ENCODE measurements around the gene DIS3L2. TPM values are rescaled to one million over a fixed set of nuclear protein-coding genes. Genes with fewer than 3 reads are reported as not detected.

Gene DIS3L2
- total RNA-seq, 4 donors from 2014 or later = 40.6 to 105 (median 43.9) TPM

DNA sequence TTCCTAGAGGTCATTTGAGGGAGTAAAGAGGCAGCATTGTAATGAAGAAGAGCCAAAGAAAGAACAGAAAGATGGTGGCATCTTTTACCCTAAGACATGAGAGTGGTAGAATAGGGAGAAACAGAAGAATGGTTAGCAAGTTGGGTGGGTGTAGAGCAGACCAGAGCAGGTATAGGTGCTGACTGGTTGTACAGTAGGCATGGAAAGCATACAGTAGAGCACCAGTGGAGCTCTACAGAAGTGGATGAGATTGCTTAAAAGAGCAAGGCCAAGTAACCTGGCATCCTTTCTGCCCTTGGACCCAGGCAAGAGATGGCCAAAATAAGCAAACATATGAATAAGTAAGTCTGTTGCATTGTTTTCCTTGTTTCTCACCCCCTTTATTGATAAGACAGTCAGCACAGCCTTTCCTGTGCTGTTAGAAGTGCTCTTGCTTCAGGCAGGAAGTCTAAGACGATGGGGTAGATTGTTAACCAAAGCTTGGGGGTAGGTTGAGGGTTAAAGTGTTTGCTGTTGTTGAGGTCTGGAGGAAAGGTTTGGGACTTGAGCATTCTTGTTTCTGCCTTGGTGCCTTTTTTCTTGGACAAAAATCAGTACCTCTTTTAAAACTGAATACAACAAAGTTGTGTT, 76.9 kb downstream of the DIS3L2 start:
- Histone ChIP-seq H3K36me3 (peaks cover 15% of the 10 kb centered on the region), H3K27me3 (no peaks in the 10 kb centered on the region), H3K4me3 (no peak overlapping the region), H3K9me3 (no peaks in the 10 kb centered on the region), H3K27ac (no peak overlapping the region), H3K4me1 (no peaks in the 10 kb centered on the region)
- no peak for DNase-seq (ENCODE audit: low spot score in 2 of 2)
- WGBS = 90% methylated on average over 1 of the region's 1 CpG
- TF ChIP-seq POLR2A (IDR thresholded peaks at IDR 0.05) (no peak), POLR2AphosphoS5 (IDR thresholded peaks at IDR 0.05) (no peak), EP300 (IDR thresholded peaks at IDR 0.05) (no peak)
- TF ChIP-seq, protein P1, sequence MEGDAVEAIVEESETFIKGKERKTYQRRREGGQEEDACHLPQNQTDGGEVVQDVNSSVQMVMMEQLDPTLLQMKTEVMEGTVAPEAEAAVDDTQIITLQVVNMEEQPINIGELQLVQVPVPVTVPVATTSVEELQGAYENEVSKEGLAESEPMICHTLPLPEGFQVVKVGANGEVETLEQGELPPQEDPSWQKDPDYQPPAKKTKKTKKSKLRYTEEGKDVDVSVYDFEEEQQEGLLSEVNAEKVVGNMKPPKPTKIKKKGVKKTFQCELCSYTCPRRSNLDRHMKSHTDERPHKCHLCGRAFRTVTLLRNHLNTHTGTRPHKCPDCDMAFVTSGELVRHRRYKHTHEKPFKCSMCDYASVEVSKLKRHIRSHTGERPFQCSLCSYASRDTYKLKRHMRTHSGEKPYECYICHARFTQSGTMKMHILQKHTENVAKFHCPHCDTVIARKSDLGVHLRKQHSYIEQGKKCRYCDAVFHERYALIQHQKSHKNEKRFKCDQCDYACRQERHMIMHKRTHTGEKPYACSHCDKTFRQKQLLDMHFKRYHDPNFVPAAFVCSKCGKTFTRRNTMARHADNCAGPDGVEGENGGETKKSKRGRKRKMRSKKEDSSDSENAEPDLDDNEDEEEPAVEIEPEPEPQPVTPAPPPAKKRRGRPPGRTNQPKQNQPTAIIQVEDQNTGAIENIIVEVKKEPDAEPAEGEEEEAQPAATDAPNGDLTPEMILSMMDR (IDR thresholded peaks at IDR 0.05) = no peak

DNA sequence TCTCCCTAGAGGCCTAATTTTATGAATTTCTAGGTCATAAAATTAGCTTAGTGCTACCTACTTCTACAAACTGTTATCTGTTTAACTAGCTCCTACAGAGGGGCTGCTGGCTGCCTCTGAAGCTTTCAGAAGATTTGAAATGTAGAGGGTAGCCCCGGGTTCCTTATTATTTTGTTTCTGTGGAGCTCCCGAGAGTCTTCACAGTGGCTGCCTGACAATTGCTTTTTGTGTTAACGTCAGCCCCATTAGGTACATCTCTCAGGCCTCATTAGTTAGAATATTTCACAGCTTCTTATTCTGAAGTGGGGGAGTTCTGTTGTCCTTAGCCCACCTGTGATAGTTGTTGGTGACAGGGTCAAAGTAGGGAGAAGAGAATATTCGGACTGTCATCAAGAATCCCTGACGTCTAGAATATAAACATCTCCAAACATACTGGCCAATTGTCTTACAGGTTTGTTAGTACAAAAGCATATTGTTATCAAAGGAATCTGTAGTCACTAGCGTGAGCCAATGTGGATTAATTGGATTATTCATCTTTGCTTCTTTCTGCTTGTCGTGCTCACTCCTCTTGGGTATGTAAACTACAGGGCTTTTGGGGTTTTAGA, 77.5 kb downstream of the DIS3L2 start:
- DNase-seq (ENCODE audit: low spot score in 2 of 2) = no peak
- Histone ChIP-seq H3K4me1 (no peaks in the 10 kb centered on the region), H3K27me3 (no peaks in the 10 kb centered on the region), H3K36me3 (peaks cover 15% of the 10 kb centered on the region), H3K9me3 (no peaks in the 10 kb centered on the region), H3K4me3 (no peak overlapping the region), H3K27ac (no peak overlapping the region)
- 72% methylated on average over 7 of the region's 7 CpGs for WGBS
- TF ChIP-seq EP300 (IDR thresholded peaks at IDR 0.05) (no peak), POLR2AphosphoS5 (IDR thresholded peaks at IDR 0.05) (no peak), POLR2A (IDR thresholded peaks at IDR 0.05) (no peak)
- TF ChIP-seq, protein P1 (IDR thresholded peaks at IDR 0.05) = no peak

DNA sequence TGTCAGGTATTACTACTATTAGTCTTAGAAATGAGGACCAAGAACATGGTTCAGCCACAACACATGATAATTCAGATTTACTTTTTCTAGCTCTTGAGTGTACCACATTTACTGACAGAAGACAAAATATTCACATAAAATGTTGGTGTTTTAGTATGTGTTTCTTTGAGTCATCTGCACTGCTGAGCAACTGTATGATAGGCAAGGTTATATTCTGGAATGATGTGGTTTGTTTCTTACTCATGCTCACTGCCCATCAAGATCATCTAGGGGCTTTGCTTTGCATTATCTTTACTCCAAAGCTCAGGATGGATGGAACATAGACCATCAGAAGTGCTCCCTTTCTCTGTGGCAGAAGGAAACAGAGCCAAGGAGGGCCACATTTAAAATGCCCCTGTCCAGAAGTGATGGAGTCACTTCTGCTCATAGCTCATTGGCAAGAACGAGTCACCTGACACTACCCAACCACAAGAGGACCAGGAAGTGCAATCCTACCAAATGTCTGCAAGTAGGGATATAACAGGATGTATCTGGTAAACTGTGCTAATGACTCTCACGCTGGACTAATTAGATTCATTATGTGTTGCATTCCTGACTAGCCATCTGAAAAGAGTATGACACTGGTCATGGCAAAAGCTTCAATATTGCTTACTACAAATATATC, 81.5 kb downstream of the DIS3L2 start:
- Histone ChIP-seq H3K27ac (no peak overlapping the region), H3K4me3 (no peak overlapping the region), H3K36me3 (no peaks in the 10 kb centered on the region), H3K27me3 (no peaks in the 10 kb centered on the region), H3K4me1 (no peaks in the 10 kb centered on the region), H3K9me3 (no peaks in the 10 kb centered on the region)
- no peak for DNase-seq (ENCODE audit: low spot score in 2 of 2)
- WGBS = 86% methylated on average over 2 of the region's 2 CpGs
- TF ChIP-seq POLR2A (IDR thresholded peaks at IDR 0.05) = no peak
- TF ChIP-seq, protein P1 (IDR thresholded peaks at IDR 0.05) = no peak
- no peak for TF ChIP-seq POLR2AphosphoS5 (IDR thresholded peaks at IDR 0.05)
- no peak for TF ChIP-seq EP300 (IDR thresholded peaks at IDR 0.05)

DNA sequence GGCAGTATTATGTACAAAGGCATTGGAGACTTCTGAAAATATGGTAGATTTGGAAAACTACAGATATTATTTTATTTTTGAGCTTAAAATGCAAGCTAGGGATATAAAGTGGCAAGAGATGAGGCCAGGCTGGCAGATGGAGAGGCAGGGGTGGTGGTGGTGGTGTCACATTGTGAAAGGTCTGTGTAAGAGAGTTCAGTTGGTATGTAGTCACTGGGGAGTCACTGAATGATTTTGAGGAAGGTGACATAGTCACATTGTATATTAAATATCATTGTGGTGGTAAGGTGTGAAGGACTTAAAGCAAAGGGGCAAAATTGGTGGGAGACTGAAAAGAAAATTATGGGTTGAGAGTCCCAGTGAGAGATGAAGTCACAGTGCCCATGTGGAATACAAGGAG, 82.5 kb downstream of the DIS3L2 start:
- Histone ChIP-seq H3K27me3 (no peaks in the 10 kb centered on the region), H3K4me3 (no peak overlapping the region), H3K36me3 (no peaks in the 10 kb centered on the region), H3K9me3 (no peaks in the 10 kb centered on the region), H3K4me1 (no peaks in the 10 kb centered on the region), H3K27ac (no peak overlapping the region)
- TF ChIP-seq EP300 (IDR thresholded peaks at IDR 0.05) (no peak), POLR2AphosphoS5 (IDR thresholded peaks at IDR 0.05) (no peak)
- DNase-seq (ENCODE audit: low spot score in 2 of 2) = no peak

DNA sequence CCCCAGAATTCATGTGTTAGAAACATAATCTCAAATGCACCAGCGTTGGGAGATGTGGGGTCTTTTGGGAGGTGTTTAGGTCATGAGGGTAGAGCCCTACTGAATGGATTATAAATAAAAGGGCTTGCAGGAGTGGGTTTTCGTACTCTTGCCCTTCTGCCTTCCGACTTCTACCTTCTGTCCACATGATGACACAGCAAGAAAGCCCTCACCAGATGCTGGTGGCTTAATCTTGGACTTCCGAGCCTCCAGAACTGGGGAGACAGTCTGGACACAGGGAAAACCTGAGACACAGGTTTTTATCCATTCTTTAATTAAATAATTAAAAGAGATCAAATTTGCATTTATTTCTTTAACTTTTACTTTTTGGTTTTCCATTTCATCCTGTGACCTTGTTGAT, 87.8 kb downstream of the DIS3L2 start:
- TF ChIP-seq, protein P1 (IDR thresholded peaks at IDR 0.05) = no peak
- TF ChIP-seq EP300 (IDR thresholded peaks at IDR 0.05) (no peak), POLR2AphosphoS5 (IDR thresholded peaks at IDR 0.05) (no peak), POLR2A (IDR thresholded peaks at IDR 0.05) (no peak)
- no peaks in the 10 kb centered on the region for H3K4me1 ChIP-seq
- H3K4me3 ChIP-seq = no peak overlapping the region
- no peaks in the 10 kb centered on the region for H3K27me3 ChIP-seq
- DNase-seq (ENCODE audit: low spot score in 2 of 2) = no peak
- H3K36me3 ChIP-seq = no peaks in the 10 kb centered on the region
- 95% methylated on average over 4 of the region's 4 CpGs for WGBS
- no peak overlapping the region for H3K27ac ChIP-seq
- no peaks in the 10 kb centered on the region for H3K9me3 ChIP-seq
